Measurements from ENCODE around the gene NAGK.

GRCh38 chr2:71043531-71044407 is 24.7 kb upstream of the NAGK start:
- TF ChIP-seq CTCF (IDR thresholded peaks at IDR 0.05) (no peak), POLR2A (IDR thresholded peaks at IDR 0.05) (no peak)

Data from Peyer's patch (tissue), 4 donors.